K562 (cell line): ENCODE measurements around the gene GRAMD1B.

ENCODE experiments used
- CTCF ChIP-seq, 3 experiments: IDR thresholded peaks in 2 of 3; conservative IDR thresholded peaks in 1 of 3; 2 replicates each; pipeline ENCODE4 v1.5.1; 2011 to 2012; ENCODE audit warnings: low read length in 3 of 3, mild to moderate bottlenecking in 3 of 3, control low read depth in 2 of 3, improper control_type of control experiment in 1 of 3, inconsistent platforms in 1 of 3, low read depth in 1 of 3, mixed read lengths in 1 of 3, moderate library complexity in 1 of 3; ENCODE audit not compliant: insufficient read depth in 2 of 3
- EHMT2 ChIP-seq: fragments of 450-650 bp; IDR thresholded peaks from 2 replicates; pipeline ENCODE4 v1.6.1; 2018; ENCODE audit warnings: antibody characterized with exemption
- EP300 ChIP-seq: IDR thresholded peaks from 2 replicates; pipeline ENCODE4 v1.6.1; 2012; ENCODE audit warnings: low read length, improper control_type of control experiment
- MYNN ChIP-seq, 2 experiments: sonication (generic); formaldehyde crosslinking in 1 of 2; IDR thresholded peaks; 2 replicates each; pipeline versions ENCODE4 v1.5.0 to v1.6.1; 2016 to 2020; ENCODE audit warnings: antibody characterized with exemption in 1 of 2, missing genetic modification reagents in 1 of 2
- NFXL1 ChIP-seq: fragments of 450-650 bp; formaldehyde crosslinking; IDR thresholded peaks from 2 replicates; pipeline ENCODE4 v1.4.0; 2021; ENCODE audit warnings: mild to moderate bottlenecking
- RFX5 ChIP-seq: IDR thresholded peaks from 2 replicates; pipeline ENCODE4 v1.6.1; 2011; ENCODE audit warnings: low read depth, mild to moderate bottlenecking, improper control_type of control experiment, low read length
- SP1 ChIP-seq: sonication (generic); formaldehyde crosslinking; IDR thresholded peaks from 2 replicates; pipeline ENCODE4 v1.8.1; 2022; ENCODE audit warnings: mild to moderate bottlenecking, missing genetic modification reagents
- SREBF2 ChIP-seq: sonication (generic); formaldehyde crosslinking; IDR thresholded peaks from 2 replicates; pipeline ENCODE4 v1.4.0; 2020; ENCODE audit warnings: mild to moderate bottlenecking, missing genetic modification reagents
- ZBTB26 ChIP-seq: fragments of 450-650 bp; formaldehyde crosslinking; IDR thresholded peaks from 2 replicates; pipeline ENCODE4 v1.4.0; 2022; ENCODE audit warnings: missing genetic modification characterization
- ZNF354B ChIP-seq: fragments of 250-450 bp; sonication (Bioruptor Pico); IDR thresholded peaks from 2 replicates; pipeline ENCODE4 v1.4.0; 2020
- ZNF639 ChIP-seq, 2 experiments: fragments of 200-800 bp in 1 of 2; sonication (Bioruptor generic) in 1 of 2; sonication (generic) in 1 of 2; formaldehyde crosslinking in 1 of 2; IDR thresholded peaks in 1 of 2; conservative IDR thresholded peaks in 1 of 2; 2 replicates each; pipeline versions ENCODE4 v1.5.0 to v1.6.1; 2016 to 2020; ENCODE audit warnings: missing compliant biosample characterization in 1 of 2, missing genetic modification characterization in 1 of 2, missing genetic modification reagents in 1 of 2

- TF ChIP-seq ZNF354B (CRISPR knock-in tag) (no peak), RFX5 (no peak), CTCF (IDR thresholded peaks at IDR 0.05 in 2 of 3, conservative IDR thresholded peaks at IDR 0.05 in 1 of 3; ENCODE audit: insufficient read depth in 2 of 3, low read depth in 1 of 3, low read length in 3 of 3) (no peak), SREBF2 (no peak), MYNN (IDR thresholded peaks at IDR 0.05) (no peak), MYNN (CRISPR knock-in tag; IDR thresholded peaks at IDR 0.05) (no peak), NFXL1 (CRISPR knock-in tag) (no peak), SP1 (CRISPR knock-in tag) (no peak), EP300 (no peak), ZBTB26 (CRISPR knock-in tag) (no peak), ZNF639 (CRISPR knock-in tag; conservative IDR thresholded peaks at IDR 0.05 in 1 of 2, IDR thresholded peaks at IDR 0.05 in 1 of 2) (no peak), EHMT2 (no peak)
Observed at GRCh38 chr11:123429336-123429735, 733 bp upstream of the GRAMD1B start.
